Hematopoietic multipotent progenitor cell (in vitro differentiated cells): ENCODE measurements around the gene MPHOSPH10. TPM values are rescaled to one million over a fixed set of nuclear protein-coding genes. Genes with fewer than 3 reads are reported as not detected.
"Not testable (repeated sequence)": the region's sequence is repeated elsewhere in the genome, so short reads cannot be mapped to it uniquely, and the experiment has no call there.

Experiments
- DNase-seq, 3 donors: peaks; one replicate each; pipeline ENCODE4 v3.0.0-alpha.2; 2011 to 2015; ENCODE audit warnings: low read depth in 2 of 3, low spot score in 2 of 3
- total RNA-seq: library from RNA; depleted of rRNA; stranded (reverse); fragments of >200 nt; gene quantifications from one replicate; pipeline ENCODE4 v1.2.3, GENCODE V29; 2012

MPHOSPH10 gene
- total RNA-seq: 3.5 TPM

- peak; percentile 81 to 91 (median 86) for DNase-seq
Measured at GRCh38 chr2:71130152-71130904, at the start of gene MPHOSPH10, which contains the start of gene MCEE. Gene MPHOSPH10, plus strand, starts transcription at chr2:71130634. Its CDS starts 32 bp downstream, at chr2:71130666. Gene MCEE, minus strand, starts transcription at chr2:71130229. Its CDS starts 10 bp downstream, at chr2:71130219.

GRCh38 chr2:71082402-71083252, 47.8 kb upstream of the MPHOSPH10 start:
- no peak for DNase-seq

GRCh38 chr2:71083297-71083696, 47.1 kb upstream of the MPHOSPH10 start:
- DNase-seq: not testable (repeated sequence)

- peak in 1 of 3 donors; percentile 66 for DNase-seq
Measured at GRCh38 chr2:71083752-71084312, 46.6 kb upstream of the MPHOSPH10 start.

- DNase-seq: not testable (repeated sequence)
Measured at GRCh38 chr2:71085325-71086003, 45.0 kb upstream of the MPHOSPH10 start.

- not testable (repeated sequence) for DNase-seq
Measured at GRCh38 chr2:71089475-71089874, 41.0 kb upstream of the MPHOSPH10 start.

- not testable (repeated sequence) for DNase-seq
Measured at GRCh38 chr2:71091808-71092207, 38.6 kb upstream of the MPHOSPH10 start.

GRCh38 chr2:71092491-71093260, 37.8 kb upstream of the MPHOSPH10 start:
- DNase-seq: not testable (repeated sequence)

GRCh38 chr2:71100195-71100964, 30.1 kb upstream of the MPHOSPH10 start:
- peak in 2 of 3 donors; percentile 39 to 59 for DNase-seq

- peak in 2 of 3 donors; percentile 21 for DNase-seq
Measured at GRCh38 chr2:71101656-71102055, 28.8 kb upstream of the MPHOSPH10 start.

- DNase-seq: no peak
Measured at GRCh38 chr2:71102981-71103681, 27.3 kb upstream of the MPHOSPH10 start.

- no peak for DNase-seq
Measured at GRCh38 chr2:71103809-71104208, 26.6 kb upstream of the MPHOSPH10 start.

GRCh38 chr2:71106463-71106862, 24.0 kb upstream of the MPHOSPH10 start:
- not testable (repeated sequence) for DNase-seq

GRCh38 chr2:71108091-71108490, 22.3 kb upstream of the MPHOSPH10 start:
- no peak for DNase-seq

GRCh38 chr2:71113843-71114242, 16.6 kb upstream of the MPHOSPH10 start:
- no peak for DNase-seq

- no peak for DNase-seq
Measured at GRCh38 chr2:71117063-71117462, 13.4 kb upstream of the MPHOSPH10 start.

- DNase-seq: no peak
Measured at GRCh38 chr2:71120195-71120594, 10.2 kb upstream of the MPHOSPH10 start.

GRCh38 chr2:71121479-71121878, 9.0 kb upstream of the MPHOSPH10 start:
- DNase-seq: no peak
